HG03442 (cell line): ENCODE measurements around the gene ALDH1A1.

ENCODE experiments used
- ATAC-seq: cut with Tn5 transposase; IDR thresholded peaks from one replicate; pipeline ENCODE4 v1.9.1; 2021; ENCODE audit warnings: mild to moderate bottlenecking, moderate library complexity; ENCODE audit not compliant: unreplicated experiment

Gene ALDH1A1

GRCh38 chr9:72952914-72953313, at the start of gene ALDH1A1:
Gene ALDH1A1 (minus strand): TSS chr9:72953053. CDS start chr9:72953000, 53 bp downstream.
- ATAC-seq, result no peak

GRCh38 chr9:73001860-73002259, 49.0 kb upstream of the ALDH1A1 start:
- ATAC-seq, result no peak

GRCh38 chr9:72998363-72998762, 45.5 kb upstream of the ALDH1A1 start:
- ATAC-seq, result no peak

GRCh38 chr9:72997387-72997995, 44.6 kb upstream of the ALDH1A1 start:
- ATAC-seq, result no peak

GRCh38 chr9:72996684-72997314, 43.9 kb upstream of the ALDH1A1 start:
- no peak for ATAC-seq

GRCh38 chr9:72996114-72996513, 43.3 kb upstream of the ALDH1A1 start:
- ATAC-seq, result no peak

GRCh38 chr9:72995131-72996024, 42.5 kb upstream of the ALDH1A1 start:
- no peak for ATAC-seq

- no peak for ATAC-seq
Measured at GRCh38 chr9:72991772-72992171, 38.9 kb upstream of the ALDH1A1 start.

DNA sequence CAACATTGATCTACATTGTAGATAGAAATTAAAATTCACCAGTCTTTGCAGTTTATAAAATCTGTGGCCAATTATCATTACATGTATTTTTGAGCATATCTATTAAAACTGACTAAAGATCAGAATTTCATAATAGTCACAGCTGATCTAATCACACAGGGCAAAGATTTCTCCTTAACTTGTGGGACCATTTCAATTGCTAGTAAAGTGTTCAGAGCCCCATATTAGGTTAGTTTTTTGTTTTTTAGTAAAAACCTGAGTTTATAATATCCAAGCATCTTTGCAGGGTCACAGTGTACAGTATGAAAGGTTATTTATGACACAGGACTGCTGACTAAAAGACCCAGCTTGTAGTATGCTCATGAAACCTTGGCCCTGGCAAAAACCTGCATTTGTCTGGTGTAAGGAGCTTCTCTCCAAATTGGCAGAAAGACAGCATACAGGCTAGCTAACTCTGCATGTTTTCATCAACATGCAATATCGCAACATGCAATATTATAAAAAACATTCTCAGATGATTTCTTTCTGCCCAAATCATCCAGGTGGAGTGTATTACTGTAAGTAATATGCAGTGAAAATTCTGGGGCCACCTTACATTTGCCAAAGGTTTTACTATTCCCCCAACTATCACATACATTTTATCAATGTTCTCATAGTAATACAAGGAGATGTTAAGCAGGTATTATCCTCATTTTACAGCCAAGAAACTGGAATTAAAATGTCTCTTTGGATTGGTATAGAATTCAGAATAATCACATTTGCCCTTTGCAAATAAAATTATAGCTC, 37.7 kb upstream of the ALDH1A1 start:
- ATAC-seq, result no peak

DNA sequence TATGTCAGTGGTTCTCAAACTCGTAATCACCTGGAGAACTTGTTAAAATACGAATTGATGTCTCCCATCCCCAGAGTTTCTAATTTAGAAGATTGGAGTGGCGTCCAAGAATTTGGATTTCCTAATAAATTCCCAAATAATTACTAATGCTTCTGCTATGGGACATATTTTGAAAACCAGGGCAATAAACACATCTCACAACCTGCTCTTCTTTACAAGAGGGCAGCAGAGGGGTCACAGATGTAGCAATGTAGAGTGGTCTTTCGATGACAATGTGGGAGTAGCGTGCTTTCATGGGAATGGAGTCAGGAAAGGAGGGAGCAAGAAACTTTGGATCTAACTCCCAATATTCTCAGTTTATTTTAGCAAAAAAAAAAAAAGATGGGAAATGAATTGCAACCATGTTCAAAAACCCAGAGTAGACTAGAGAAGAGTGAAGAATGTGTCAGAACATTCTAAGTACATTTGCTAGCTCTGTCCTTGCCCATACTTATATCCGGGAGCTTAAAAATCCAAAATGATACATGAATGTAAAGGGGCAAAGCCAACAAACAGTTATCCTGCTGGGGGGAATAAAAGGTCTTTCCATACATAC, 33.8 kb upstream of the ALDH1A1 start:
- ATAC-seq, result no peak

DNA sequence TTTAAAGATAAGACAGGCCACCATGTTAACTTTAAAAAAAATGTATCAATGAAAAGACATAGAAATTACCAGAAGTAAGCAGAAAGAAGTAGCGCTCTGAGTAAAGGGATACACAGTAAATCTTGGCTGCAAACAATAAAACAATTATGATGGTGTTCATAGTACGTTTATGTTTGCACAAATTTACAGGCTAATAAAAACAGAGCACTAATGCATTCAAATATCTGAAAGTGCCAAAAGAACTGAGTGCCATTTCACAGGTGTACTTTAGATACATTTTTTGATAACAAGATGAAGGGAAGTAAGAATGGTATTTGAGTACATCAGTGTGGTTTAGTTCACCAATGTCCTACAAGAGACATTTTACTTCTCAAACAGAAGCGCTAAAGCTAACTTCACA, 32.9 kb upstream of the ALDH1A1 start:
- ATAC-seq, result no peak

DNA sequence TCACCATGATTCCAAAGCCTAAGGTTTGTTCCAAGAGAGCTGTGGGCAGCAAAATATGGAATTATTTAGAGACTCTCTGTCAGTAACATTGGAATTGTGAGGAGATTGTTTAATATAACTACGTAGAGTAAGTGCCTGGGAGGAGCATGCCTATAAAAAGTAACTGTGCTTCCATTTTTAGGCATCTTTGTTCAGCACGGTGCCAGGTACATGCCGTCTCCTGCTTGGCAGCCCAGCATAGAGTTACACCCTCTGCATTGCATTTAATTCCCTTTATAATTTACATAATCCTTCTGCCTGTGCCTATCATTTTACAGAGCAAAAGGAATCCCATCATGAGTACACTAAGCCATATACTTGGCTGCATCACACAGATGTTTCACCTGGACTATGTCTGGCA, 32.1 kb upstream of the ALDH1A1 start:
- no peak for ATAC-seq

GRCh38 chr9:72984226-72984947, 31.5 kb upstream of the ALDH1A1 start:
- no peak for ATAC-seq

DNA sequence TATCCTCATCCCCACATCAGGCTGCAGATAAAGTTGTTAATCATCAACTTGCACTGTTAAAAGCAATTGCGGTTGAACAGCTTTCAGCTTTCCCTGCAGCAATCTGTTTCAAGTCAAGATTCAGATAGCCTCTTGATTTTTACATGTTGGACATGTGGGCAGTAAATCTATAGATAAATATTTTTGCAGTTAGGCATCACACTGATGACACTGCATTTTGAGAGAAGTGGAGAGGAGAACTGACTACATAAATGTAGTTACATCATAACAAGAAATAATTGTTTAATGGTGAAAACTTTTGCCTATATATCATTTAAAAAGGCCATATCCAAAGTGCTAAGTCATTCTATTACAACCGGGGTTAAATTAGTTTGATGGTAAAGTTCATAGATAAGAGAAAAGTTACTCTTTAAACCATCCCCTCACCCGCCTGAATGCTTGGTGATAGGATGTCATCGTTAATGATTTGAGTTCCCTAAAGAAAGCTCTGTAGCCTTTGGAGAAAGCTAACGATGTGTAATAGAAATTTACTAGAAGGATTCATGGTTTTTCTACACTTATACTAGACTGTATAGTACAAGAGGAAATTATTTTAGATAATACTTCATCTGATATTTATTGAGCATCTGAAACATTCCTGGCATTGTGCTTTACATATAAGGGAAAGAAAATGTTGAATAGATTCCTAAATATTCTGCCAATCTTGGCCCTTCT, 30.8 kb upstream of the ALDH1A1 start:
- ATAC-seq, result no peak

DNA sequence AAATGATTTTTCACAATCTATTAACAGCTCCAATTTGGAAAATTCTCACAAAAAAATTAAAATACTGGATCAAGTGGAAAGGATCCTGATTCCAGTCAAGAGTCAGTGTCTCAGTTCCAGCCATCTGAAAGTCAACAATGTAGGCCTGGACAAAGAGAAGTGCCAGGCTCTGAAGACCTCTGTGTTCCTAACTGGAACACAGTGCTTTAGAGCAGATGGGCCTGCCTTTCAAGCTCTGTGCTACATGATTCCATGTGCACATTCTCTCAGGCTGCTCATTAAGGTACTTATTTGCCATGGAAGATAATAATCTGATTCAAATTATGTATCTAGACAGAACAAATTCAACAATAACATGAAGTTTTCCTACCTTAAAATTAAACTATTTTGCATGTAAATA, 30.2 kb upstream of the ALDH1A1 start:
- no peak for ATAC-seq

GRCh38 chr9:72982146-72982799, 29.4 kb upstream of the ALDH1A1 start:
- no peak for ATAC-seq

GRCh38 chr9:72981433-72981832, 28.6 kb upstream of the ALDH1A1 start:
- no peak for ATAC-seq

- ATAC-seq, result no peak
Measured at GRCh38 chr9:72980600-72981265, 27.9 kb upstream of the ALDH1A1 start.
